OCI-LY7 (cell line): ENCODE measurements around the gene UBE2N. TPM values are rescaled to one million over a fixed set of nuclear protein-coding genes. Genes with fewer than 3 reads are reported as not detected.

ENCODE experiments used
- BruUV-seq: library from RNA; stranded (reverse); fragments of 400-500 nt; replicated peaks from 2 replicates; lab custom pipeline; 2021; lab: Mats Ljungman, UMichigan
- CTCF ChIA-PET: fragments of 300-600 bp; sonication (Branson Sonifier 250); formaldehyde crosslinking; loops from one replicate; lab custom pipeline; 2022; ENCODE audit warnings: antibody characterized with exemption; ENCODE audit not compliant: unreplicated experiment; lab: Charles Lee
- POLR2A ChIA-PET: fragments of 300-600 bp; sonication (Branson Sonifier 250); formaldehyde crosslinking; loops from one replicate; lab custom pipeline; 2022; ENCODE audit warnings: antibody characterized with exemption; lab: Charles Lee
- DNase-seq: peaks from one replicate; pipeline ENCODE4 v3.0.0-alpha.2; 2015; ENCODE audit warnings: low spot score
- H2AFZ ChIP-seq: fragments of 200-600 bp; sonication (generic), shearing (Covaris generic); 2 replicates; pipeline ENCODE4 v1.6.1; 2014; ENCODE audit warnings: mild to moderate bottlenecking, antibody characterized with exemption, low read length, moderate library complexity
- H3K27ac ChIP-seq: fragments of 200-600 bp; sonication (generic); 2 replicates; pipeline ENCODE4 v1.5.1; 2014; ENCODE audit warnings: mixed run types, low read depth, mild to moderate bottlenecking, moderate library complexity, low read length, inconsistent platforms; ENCODE audit not compliant: poor library complexity, severe bottlenecking
- H3K36me3 ChIP-seq: fragments of 200-600 bp; sonication (generic); 2 replicates; pipeline ENCODE4 v1.6.1; 2014; ENCODE audit warnings: mild to moderate bottlenecking, antibody characterized with exemption, low read length, moderate library complexity, mixed read lengths; ENCODE audit not compliant: insufficient read depth
- H3K4me1 ChIP-seq: fragments of 200-600 bp; sonication (generic); 2 replicates; pipeline ENCODE4 v1.5.1; 2014; ENCODE audit warnings: mild to moderate bottlenecking, low read length; ENCODE audit not compliant: insufficient read depth, poor library complexity, severe bottlenecking
- H3K4me2 ChIP-seq: fragments of 200-600 bp; sonication (generic); 2 replicates; pipeline ENCODE4 v1.6.1; 2014; ENCODE audit warnings: mild to moderate bottlenecking, low read length
- H3K4me3 ChIP-seq: fragments of 200-600 bp; sonication (generic); 2 replicates; pipeline ENCODE4 v1.5.1; 2014; ENCODE audit warnings: mild to moderate bottlenecking, low read depth, low read length; ENCODE audit not compliant: poor library complexity, severe bottlenecking
- H3K79me2 ChIP-seq: fragments of 200-600 bp; sonication (generic); 2 replicates; pipeline ENCODE4 v1.6.1; 2016; ENCODE audit warnings: low read depth, mild to moderate bottlenecking, low read length, moderate library complexity, mixed read lengths; ENCODE audit not compliant: insufficient read depth
- H3K9me2 ChIP-seq: fragments of 200-600 bp; sonication (generic); 2 replicates; pipeline ENCODE4 v1.6.1; 2016; ENCODE audit warnings: mild to moderate bottlenecking, low read length, mixed read lengths; ENCODE audit not compliant: insufficient read depth
- H3K9me3 ChIP-seq: fragments of 200-600 bp; sonication (generic); 2 replicates; pipeline ENCODE4 v1.6.1; 2014; ENCODE audit warnings: mild to moderate bottlenecking, mixed run types, low read length, mixed read lengths
- H4K20me1 ChIP-seq: fragments of 200-600 bp; sonication (generic); 2 replicates; pipeline ENCODE4 v1.6.1; 2014; ENCODE audit warnings: mild to moderate bottlenecking, antibody characterized with exemption, low read length, moderate library complexity, mixed read lengths; ENCODE audit not compliant: insufficient read depth
- EZH2phosphoT487 ChIP-seq: fragments of 200-600 bp; sonication (generic); IDR thresholded peaks from 2 replicates; pipeline ENCODE4 v1.6.1; 2018; ENCODE audit warnings: low read depth, borderline replicate concordance, mild to moderate bottlenecking, mixed run types, antibody characterized with exemption, low read length, moderate library complexity, mixed read lengths
- intact Hi-C: fragments of 100-400 bp; cut with micrococcal nuclease; formaldehyde crosslinking; loops from one replicate; pipeline ENCODE4 v1.10.0; 2022; ENCODE audit not compliant: unreplicated experiment
- total RNA-seq, 2 experiments: library from RNA; depleted of rRNA in 1 of 2; stranded (reverse); fragments of >200 nt in 1 of 2; shearing (Covaris generic) in 1 of 2; gene quantifications; 2 replicates each; pipeline ENCODE4 v1.2.3, GENCODE V29; 2014 to 2022
- TF ChIP-seq, protein P1 (sequence below): fragments of 200-600 bp; sonication (generic); conservative IDR thresholded peaks from 2 replicates; pipeline ENCODE4 v1.5.1; 2014; ENCODE audit warnings: mild to moderate bottlenecking, antibody characterized with exemption, low read length, moderate library complexity, mixed read lengths

The UBE2N gene
- total RNA-seq, 2 experiments from 2014 or later: 153 to 214 TPM

DNA sequence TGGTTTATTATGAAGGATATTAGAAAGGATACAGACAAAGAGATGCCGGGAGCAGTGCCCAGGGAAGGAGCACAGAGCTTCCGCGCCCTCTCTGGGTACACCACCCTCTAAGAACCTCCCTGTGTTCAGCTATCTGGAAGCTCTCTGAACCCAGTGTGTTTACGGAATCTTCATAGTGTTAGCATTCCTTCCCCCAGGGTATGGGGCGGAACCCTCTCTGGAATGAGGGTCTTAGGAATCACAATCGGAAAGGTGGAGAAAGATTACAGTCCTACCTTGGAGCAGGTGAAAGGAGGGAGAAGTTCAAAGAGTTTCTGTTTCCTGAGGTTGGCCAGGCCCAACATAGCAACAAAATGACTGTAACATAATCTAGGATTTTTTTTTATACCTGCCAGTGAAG lies 70.8 kb downstream of the UBE2N start:
- no peaks in the 10 kb centered on the region for H4K20me1 ChIP-seq
- DNase-seq: no peak
- TF ChIP-seq, protein P1, sequence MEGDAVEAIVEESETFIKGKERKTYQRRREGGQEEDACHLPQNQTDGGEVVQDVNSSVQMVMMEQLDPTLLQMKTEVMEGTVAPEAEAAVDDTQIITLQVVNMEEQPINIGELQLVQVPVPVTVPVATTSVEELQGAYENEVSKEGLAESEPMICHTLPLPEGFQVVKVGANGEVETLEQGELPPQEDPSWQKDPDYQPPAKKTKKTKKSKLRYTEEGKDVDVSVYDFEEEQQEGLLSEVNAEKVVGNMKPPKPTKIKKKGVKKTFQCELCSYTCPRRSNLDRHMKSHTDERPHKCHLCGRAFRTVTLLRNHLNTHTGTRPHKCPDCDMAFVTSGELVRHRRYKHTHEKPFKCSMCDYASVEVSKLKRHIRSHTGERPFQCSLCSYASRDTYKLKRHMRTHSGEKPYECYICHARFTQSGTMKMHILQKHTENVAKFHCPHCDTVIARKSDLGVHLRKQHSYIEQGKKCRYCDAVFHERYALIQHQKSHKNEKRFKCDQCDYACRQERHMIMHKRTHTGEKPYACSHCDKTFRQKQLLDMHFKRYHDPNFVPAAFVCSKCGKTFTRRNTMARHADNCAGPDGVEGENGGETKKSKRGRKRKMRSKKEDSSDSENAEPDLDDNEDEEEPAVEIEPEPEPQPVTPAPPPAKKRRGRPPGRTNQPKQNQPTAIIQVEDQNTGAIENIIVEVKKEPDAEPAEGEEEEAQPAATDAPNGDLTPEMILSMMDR: no peak
- TF ChIP-seq EZH2phosphoT487: no peak
- no peak overlapping the region for H2AFZ ChIP-seq
- no peaks in the 10 kb centered on the region for H3K4me1 ChIP-seq
- no peak overlapping the region for H3K27ac ChIP-seq
- ChIA-PET POLR2A (interaction anchor here (1.1 kb wide), 1 partner anchor 12 kb away, joined by 3 read pairs; no protein-coding TSS in a partner anchor), CTCF (no interaction called here)
- no TSS peak for BruUV-seq
- no peaks in the 10 kb centered on the region for H3K79me2 ChIP-seq
- intact Hi-C loops: no loop called here
- no peaks in the 10 kb centered on the region for H3K9me2 ChIP-seq
- H3K9me3 ChIP-seq: no peaks in the 10 kb centered on the region
- H3K4me3 ChIP-seq: no peak overlapping the region
- no peak overlapping the region for H3K4me2 ChIP-seq
- H3K36me3 ChIP-seq: no peaks in the 10 kb centered on the region

DNA sequence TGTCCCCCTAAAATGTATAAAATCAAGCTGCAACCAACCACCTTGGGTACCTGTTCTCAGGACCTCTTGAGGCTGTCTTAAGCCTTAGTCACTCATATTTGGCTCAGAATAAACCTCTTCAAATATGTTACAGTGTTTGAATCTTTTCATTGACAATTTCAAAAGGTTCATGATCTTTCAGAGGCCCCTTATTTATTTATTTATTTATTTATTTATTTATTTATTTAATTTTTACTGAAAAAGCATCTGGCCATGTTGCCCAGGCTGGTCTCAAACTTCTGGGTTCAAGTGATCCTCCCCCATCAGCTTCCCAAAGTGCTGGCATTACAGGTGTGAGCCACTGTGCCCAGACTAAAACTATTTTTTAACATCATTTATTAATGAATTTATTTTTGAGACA lies 72.2 kb downstream of the UBE2N start:
- no peaks in the 10 kb centered on the region for H3K36me3 ChIP-seq
- H2AFZ ChIP-seq: no peak overlapping the region
- H3K79me2 ChIP-seq: no peaks in the 10 kb centered on the region
- H3K4me2 ChIP-seq: no peak overlapping the region
- intact Hi-C loops: no loop called here
- POLR2A ChIA-PET: no interaction called here
- DNase-seq: no peak
- no peaks in the 10 kb centered on the region for H3K9me2 ChIP-seq
- CTCF ChIA-PET: no interaction called here
- no peaks in the 10 kb centered on the region for H4K20me1 ChIP-seq
- TF ChIP-seq EZH2phosphoT487: no peak
- TF ChIP-seq, protein P1: no peak
- no peak overlapping the region for H3K4me3 ChIP-seq
- no peaks in the 10 kb centered on the region for H3K9me3 ChIP-seq
- no TSS peak for BruUV-seq
- no peaks in the 10 kb centered on the region for H3K4me1 ChIP-seq
- H3K27ac ChIP-seq: no peak overlapping the region

DNA sequence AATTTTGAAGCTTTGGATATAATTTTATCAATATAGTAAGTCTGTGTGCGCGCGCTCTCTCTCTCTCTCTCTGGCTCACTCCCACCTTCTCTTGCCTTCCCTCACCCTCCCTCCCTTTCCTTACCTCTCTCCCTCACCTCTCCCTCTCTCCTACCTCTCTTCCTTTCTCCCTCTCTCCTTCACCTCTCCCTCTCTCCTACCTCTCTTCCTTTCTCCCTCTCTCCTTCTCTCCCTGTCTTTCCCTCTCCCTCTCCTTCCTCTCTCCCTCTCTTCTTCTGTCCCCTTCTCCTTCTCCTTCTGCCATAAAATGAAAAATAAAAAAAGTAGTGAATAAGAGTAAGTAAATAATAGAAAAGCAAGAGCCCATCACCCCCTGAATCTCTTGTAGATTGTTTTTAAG lies 73.0 kb downstream of the UBE2N start:
- intact Hi-C loops: no loop called here
- no TSS peak for BruUV-seq
- POLR2A ChIA-PET: no interaction called here

More for the DNA sequence above, 73.0 kb downstream of the UBE2N start:
- no peaks in the 10 kb centered on the region for H3K4me1 ChIP-seq
- no peaks in the 10 kb centered on the region for H3K9me3 ChIP-seq
- H3K36me3 ChIP-seq: no peaks in the 10 kb centered on the region
- CTCF ChIA-PET: no interaction called here
- no peak overlapping the region for H2AFZ ChIP-seq
- no peaks in the 10 kb centered on the region for H3K79me2 ChIP-seq
- no peaks in the 10 kb centered on the region for H3K9me2 ChIP-seq
- TF ChIP-seq EZH2phosphoT487: no peak
- no peak overlapping the region for H3K27ac ChIP-seq
- no peak overlapping the region for H3K4me2 ChIP-seq
- no peak for DNase-seq
- no peak overlapping the region for H3K4me3 ChIP-seq
- H4K20me1 ChIP-seq: no peaks in the 10 kb centered on the region
